H1 (cell line): ENCODE data around the gene SDC4. TPM values are rescaled to one million over a fixed set of nuclear protein-coding genes. Genes with fewer than 3 reads are reported as not detected.

ENCODE experiments used
- BACH1 ChIP-seq: IDR thresholded peaks from 2 replicates; pipeline ENCODE4 v1.6.1; 2012; ENCODE audit warnings: low read length, improper control_type of control experiment
- CTBP2 ChIP-seq: IDR thresholded peaks from 2 replicates; pipeline ENCODE4 v1.7.0; 2011; ENCODE audit warnings: borderline replicate concordance, mild to moderate bottlenecking, moderate library complexity, mixed read lengths, low read length; ENCODE audit not compliant: insufficient read depth, insufficient read length
- CTCF ChIP-seq, 3 experiments: IDR thresholded peaks; 1 replicate in 2 of 3; 2 replicates in 1 of 3; pipeline versions ENCODE4 v1.5.1 to v1.6.1; 2011; ENCODE audit warnings: low read length in 3 of 3, mild to moderate bottlenecking in 3 of 3, inconsistent platforms in 2 of 3, low read depth in 1 of 3, moderate library complexity in 1 of 3; ENCODE audit not compliant: insufficient read depth in 1 of 3; ENCODE audit errors: control extremely low read depth in 1 of 3
- GABPA ChIP-seq: IDR thresholded peaks from 2 replicates; pipeline ENCODE4 v1.6.1; 2011; ENCODE audit warnings: mild to moderate bottlenecking, low read length, moderate library complexity, borderline replicate concordance; ENCODE audit not compliant: insufficient read depth
- HDAC2 ChIP-seq, 2 experiments: fragments of 300-600 bp in 1 of 2; sonication (generic) in 1 of 2; IDR thresholded peaks; 2 replicates each; pipeline ENCODE4 v1.6.1; 2011 to 2012; ENCODE audit warnings: low read depth in 2 of 2, low read length in 2 of 2, mild to moderate bottlenecking in 2 of 2, moderate library complexity in 2 of 2, borderline replicate concordance in 1 of 2, inconsistent platforms in 1 of 2
- KDM4A ChIP-seq: IDR thresholded peaks from one replicate; pipeline ENCODE4 v1.7.1; 2012; ENCODE audit warnings: low read depth, mild to moderate bottlenecking, moderate library complexity, low read length, inconsistent platforms; ENCODE audit not compliant: severe bottlenecking
- KDM5A ChIP-seq: fragments of 200-600 bp; IDR thresholded peaks from 2 replicates; pipeline ENCODE4 v1.7.1; 2012; ENCODE audit warnings: mild to moderate bottlenecking, low read length, inconsistent platforms, mixed read lengths
- NANOG ChIP-seq: IDR thresholded peaks from 2 replicates; pipeline ENCODE4 v1.6.1; 2011; ENCODE audit warnings: low read length, low read depth, mild to moderate bottlenecking, inconsistent platforms; ENCODE audit not compliant: insufficient read depth, poor library complexity, severe bottlenecking
- PHF8 ChIP-seq: fragments of 200-600 bp; sonication (generic); conservative IDR thresholded peaks from 2 replicates; pipeline ENCODE4 v1.7.1; 2012; ENCODE audit warnings: low read depth, mild to moderate bottlenecking, inconsistent platforms, low read length, moderate library complexity
- POLR2A ChIP-seq, 2 experiments: IDR thresholded peaks; 1 replicate in 1 of 2; 2 replicates in 1 of 2; pipeline ENCODE4 v1.6.1; 2011; ENCODE audit warnings: low read depth in 2 of 2, low read length in 2 of 2, mild to moderate bottlenecking in 2 of 2; ENCODE audit errors: control extremely low read depth in 1 of 2
- POU5F1 ChIP-seq: IDR thresholded peaks from 2 replicates; pipeline ENCODE4 v1.6.1; 2011; ENCODE audit warnings: low read depth, mild to moderate bottlenecking, low read length, moderate library complexity
- RNF2 ChIP-seq: fragments of 200-900, 300-1000 bp; sonication (generic); IDR thresholded peaks from 2 replicates; pipeline ENCODE4 v1.7.1; 2016; ENCODE audit warnings: borderline replicate concordance, low read depth, mild to moderate bottlenecking, antibody characterized with exemption, low read length; ENCODE audit not compliant: poor library complexity, severe bottlenecking; ENCODE audit errors: missing control alignments
- SP1 ChIP-seq: IDR thresholded peaks from 2 replicates; pipeline ENCODE4 v1.6.1; 2011; ENCODE audit warnings: low read depth, low read length
- SP2 ChIP-seq: IDR thresholded peaks from 2 replicates; pipeline ENCODE4 v1.6.1; 2012; ENCODE audit warnings: mild to moderate bottlenecking, low read length, inconsistent platforms
- SRF ChIP-seq: IDR thresholded peaks from 2 replicates; pipeline ENCODE4 v1.6.1; 2011; ENCODE audit warnings: mild to moderate bottlenecking, low read depth, low read length, moderate library complexity
- SUZ12 ChIP-seq: fragments of 200-600 bp; sonication (generic); IDR thresholded peaks from 2 replicates; pipeline ENCODE4 v1.6.1; 2012; ENCODE audit warnings: mild to moderate bottlenecking, inconsistent platforms, low read length, moderate library complexity, mixed read lengths
- TEAD4 ChIP-seq: IDR thresholded peaks from 2 replicates; pipeline ENCODE4 v1.6.1; 2012; ENCODE audit warnings: low read depth, low read length, inconsistent platforms, mixed read lengths
- USF2 ChIP-seq: IDR thresholded peaks from 2 replicates; pipeline ENCODE4 v1.6.1; 2011; ENCODE audit warnings: low read length, improper control_type of control experiment
- polyA plus RNA-seq, 7 experiments: library from polyadenylated mRNA; depleted of rRNA in 3 of 7; stranded (reverse) in 5 of 7; unstranded in 2 of 7; fragments of >200 nt in 5 of 7; fragments of 200-250 nt in 2 of 7; gene quantifications; 1 replicate in 5 of 7; 2 replicates in 1 of 7; 4 replicates in 1 of 7; pipeline versions ENCODE4 v1.2.1 to v1.2.3, GENCODE V29; 2011 to 2013; ENCODE audit warnings: missing spikeins in 2 of 7, mixed read lengths in 2 of 7
- total RNA-seq: library from RNA; stranded (reverse); fragmentation: NEBNext Ultra II Directional; extraction: Animal tissue kit (Norgen Biotek cat#: 25700); gene quantifications from 2 replicates; pipeline ENCODE4 v1.2.1, GENCODE V29; 2021

The SDC4 gene
- total and polyA plus RNA-seq, 2 of the 8 experiments (the other 6 are each of a cell fraction or from before 2014, with no cell fraction given), result 34.6 to 60.2 TPM

GRCh38 chr20:45341939-45342854 lies 6.0 kb downstream of the SDC4 start (continued):
- no peak for TF ChIP-seq GABPA
- TF ChIP-seq SRF, result no peak
- TF ChIP-seq USF2, result peak; percentile 55
- TF ChIP-seq KDM4A, result no peak
- 0 out of 4 replicates have a peak, but pooled peaks have one; percentile 17 to 26 for TF ChIP-seq HDAC2 (IDR thresholded peaks at IDR 0.05; ENCODE audit: borderline replicate concordance in 1 of 2, low read depth in 2 of 2, low read length in 2 of 2)
- TF ChIP-seq CTCF (IDR thresholded peaks at IDR 0.05; ENCODE audit: control extremely low read depth in 1 of 3, insufficient read depth in 1 of 3, low read depth in 1 of 3, low read length in 3 of 3), result no peak
- peak in 1 of 2 experiments; percentile 55; a peak in 2 of 3 replicates for TF ChIP-seq POLR2A (IDR thresholded peaks at IDR 0.05; ENCODE audit: control extremely low read depth in 1 of 2, low read depth in 2 of 2, low read length in 2 of 2)
- TF ChIP-seq BACH1, result no peak
- TF ChIP-seq PHF8, result no peak
- TF ChIP-seq POU5F1, result no peak
- TF ChIP-seq TEAD4, result peak; percentile 62; the same call in 1 of the 2 replicates
- no peak for TF ChIP-seq SUZ12
- TF ChIP-seq KDM5A, result no peak
- TF ChIP-seq SP2, result no peak
- no peak for TF ChIP-seq RNF2
- peak; percentile 80; the same call in 1 of the 2 replicates for TF ChIP-seq SP1
- no peak for TF ChIP-seq CTBP2
- no peak for TF ChIP-seq NANOG
